KMS-11 (cell line): ENCODE results near the gene BORA.

Experiments
- H2AFZ ChIP-seq: fragments of 200-600 bp; sonication (generic); 2 replicates; pipeline ENCODE4 v1.6.1; 2016; ENCODE audit warnings: antibody characterized with exemption, mixed run types, low read depth
- H3K27ac ChIP-seq: fragments of 200-600 bp; sonication (generic); 2 replicates; pipeline ENCODE4 v1.6.1; 2016; ENCODE audit warnings: mild to moderate bottlenecking, mixed run types
- H3K27me3 ChIP-seq: fragments of 200-600 bp; sonication (generic); 2 replicates; pipeline ENCODE4 v1.6.1; 2017; ENCODE audit warnings: mild to moderate bottlenecking, low read depth, mixed run types, moderate library complexity; ENCODE audit not compliant: insufficient read depth
- H3K36me3 ChIP-seq: fragments of 200-600 bp; sonication (generic); 2 replicates; pipeline ENCODE4 v1.6.1; 2017; ENCODE audit warnings: mild to moderate bottlenecking, mixed run types; ENCODE audit not compliant: insufficient read depth
- H3K4me1 ChIP-seq: fragments of 200-600 bp; sonication (generic); 2 replicates; pipeline ENCODE4 v1.6.1; 2016; ENCODE audit warnings: mild to moderate bottlenecking, low read depth, mixed run types; ENCODE audit not compliant: poor library complexity, severe bottlenecking
- H3K4me2 ChIP-seq: fragments of 200-600 bp; sonication (generic); 2 replicates; pipeline ENCODE4 v1.7.0; 2016; ENCODE audit warnings: mild to moderate bottlenecking, mixed run types
- H3K4me3 ChIP-seq: fragments of 200-600 bp; sonication (generic); IDR thresholded peaks from 2 replicates; pipeline ENCODE4 v1.6.1; 2017; ENCODE audit warnings: low read depth, low read length, mixed read lengths; ENCODE audit not compliant: insufficient read depth
- H3K79me2 ChIP-seq: fragments of 200-600 bp; sonication (generic); 2 replicates; pipeline ENCODE4 v1.6.1; 2016; ENCODE audit warnings: low read depth, mixed run types; ENCODE audit not compliant: insufficient read depth
- H3K9ac ChIP-seq: fragments of 200-600 bp; sonication (generic); 2 replicates; pipeline ENCODE4 v1.6.1; 2016; ENCODE audit warnings: mild to moderate bottlenecking, mixed run types
- H4K20me1 ChIP-seq: fragments of 200-600 bp; sonication (generic); 2 replicates; pipeline ENCODE4 v1.6.1; 2016; ENCODE audit warnings: mild to moderate bottlenecking, mixed run types; ENCODE audit not compliant: insufficient read depth
- TF ChIP-seq, protein P1 (sequence below): fragments of 200-600 bp; sonication (generic); conservative IDR thresholded peaks from 2 replicates; pipeline ENCODE4 v1.6.1; 2017; ENCODE audit warnings: low read depth, mild to moderate bottlenecking, antibody characterized with exemption, low read length, moderate library complexity, mixed read lengths

The BORA gene

GRCh38 chr13:72804301-72804700 lies 76.6 kb downstream of the BORA start:
- no peaks in the 10 kb centered on the region for H3K4me1 ChIP-seq

More at GRCh38 chr13:72804301-72804700, 76.6 kb downstream of the BORA start:
- TF ChIP-seq, protein P1, sequence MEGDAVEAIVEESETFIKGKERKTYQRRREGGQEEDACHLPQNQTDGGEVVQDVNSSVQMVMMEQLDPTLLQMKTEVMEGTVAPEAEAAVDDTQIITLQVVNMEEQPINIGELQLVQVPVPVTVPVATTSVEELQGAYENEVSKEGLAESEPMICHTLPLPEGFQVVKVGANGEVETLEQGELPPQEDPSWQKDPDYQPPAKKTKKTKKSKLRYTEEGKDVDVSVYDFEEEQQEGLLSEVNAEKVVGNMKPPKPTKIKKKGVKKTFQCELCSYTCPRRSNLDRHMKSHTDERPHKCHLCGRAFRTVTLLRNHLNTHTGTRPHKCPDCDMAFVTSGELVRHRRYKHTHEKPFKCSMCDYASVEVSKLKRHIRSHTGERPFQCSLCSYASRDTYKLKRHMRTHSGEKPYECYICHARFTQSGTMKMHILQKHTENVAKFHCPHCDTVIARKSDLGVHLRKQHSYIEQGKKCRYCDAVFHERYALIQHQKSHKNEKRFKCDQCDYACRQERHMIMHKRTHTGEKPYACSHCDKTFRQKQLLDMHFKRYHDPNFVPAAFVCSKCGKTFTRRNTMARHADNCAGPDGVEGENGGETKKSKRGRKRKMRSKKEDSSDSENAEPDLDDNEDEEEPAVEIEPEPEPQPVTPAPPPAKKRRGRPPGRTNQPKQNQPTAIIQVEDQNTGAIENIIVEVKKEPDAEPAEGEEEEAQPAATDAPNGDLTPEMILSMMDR, result no peak
- Histone ChIP-seq H3K4me3 (no peak overlapping the region), H4K20me1 (no peaks in the 10 kb centered on the region), H2AFZ (no peak overlapping the region), H3K9ac (no peak overlapping the region), H3K4me2 (no peak overlapping the region), H3K36me3 (no peaks in the 10 kb centered on the region), H3K79me2 (no peaks in the 10 kb centered on the region), H3K27me3 (no peaks in the 10 kb centered on the region), H3K27ac (no peak overlapping the region)
